K562 (cell line): ENCODE data around the gene KRT38. TPM values are rescaled to one million over a fixed set of nuclear protein-coding genes. Genes with fewer than 3 reads are reported as not detected.

Experiments used
- polyA plus RNA-seq, 8 experiments: library from polyadenylated mRNA; depleted of rRNA in 4 of 8; stranded (reverse) in 5 of 8; unstranded in 3 of 8; fragments of >200 nt; fragmentation: Nextera tagmentation in 2 of 8; fragmentation: Illumina TruSeq in 1 of 8; extraction: Ambion mirVana in 2 of 8; extraction: Trizol in 1 of 8; gene quantifications; 2 replicates each; pipeline versions ENCODE4 v1.2.1 to v1.2.3, GENCODE V29; 2011 to 2014; ENCODE audit warnings: inconsistent platforms in 1 of 8, missing spikeins in 1 of 8
- small RNA-seq: library from RNA; depleted of rRNA; stranded (forward); fragments of <200 nt; gene quantifications from one replicate; pipeline ENCODE3, GENCODE V24; 2014
- total RNA-seq, 7 experiments: library from RNA; depleted of rRNA in 6 of 7; stranded (reverse); fragments of >200 nt in 6 of 7; fragmentation: Illumina TruSeq in 2 of 7; extraction: Trizol in 2 of 7; gene quantifications; 2 replicates each; pipeline versions ENCODE4 v1.2.1 to v1.2.3, GENCODE V29; 2011 to 2021; ENCODE audit warnings: low replicate concordance in 1 of 7

KRT38 gene
- total and polyA plus RNA-seq, 9 of the 15 experiments (the other 6 are each of a cell fraction or from before 2014, with no cell fraction given): not detected

Small RNA genes within 50 kb of the gene (small RNA-seq; reads per million reads assigned to genes)
- 0.29 reads per million for gene RNU2-32P

Other genes starting within 250 kb of the KRT38 start
Only the 7 nearest of the 26 such genes appear.
- not detected in 2 replicates for gene KRT34, start 58.7 kb downstream of the KRT38 start, total RNA-seq (2014; rRNA removed)
- not detected in 2 replicates for gene KRT34, start 58.7 kb downstream of the KRT38 start, total RNA-seq (2014; rRNA removed; fragmentation: Illumina TruSeq; extraction: Trizol)
- not detected in 2 replicates for gene KRT34, start 58.7 kb downstream of the KRT38 start, total RNA-seq (2015; rRNA removed; fragmentation: Illumina TruSeq; extraction: Trizol)
- gene KRT34, start 58.7 kb downstream of the KRT38 start, total RNA-seq (2021): not detected in 2 replicates
- gene KRT34, start 58.7 kb downstream of the KRT38 start, polyA plus RNA-seq (2011; rRNA removed): not detected in 2 replicates
- gene KRT34, start 58.7 kb downstream of the KRT38 start, polyA plus RNA-seq (2014; fragmentation: Illumina TruSeq; extraction: Trizol): not detected in 2 replicates
- gene KRT34, start 58.7 kb downstream of the KRT38 start, polyA plus RNA-seq (2014; fragmentation: Nextera tagmentation; extraction: Ambion mirVana): not detected
- not detected in 2 replicates for gene KRT34, start 58.7 kb downstream of the KRT38 start, polyA plus RNA-seq (2014; rRNA removed)
- not detected in 2 replicates for gene KRT31, start 43.4 kb downstream of the KRT38 start, total RNA-seq (2014; rRNA removed)
- not detected in 2 replicates for gene KRT31, start 43.4 kb downstream of the KRT38 start, total RNA-seq (2014; rRNA removed; fragmentation: Illumina TruSeq; extraction: Trizol)
- gene KRT31, start 43.4 kb downstream of the KRT38 start, total RNA-seq (2015; rRNA removed; fragmentation: Illumina TruSeq; extraction: Trizol): not detected in 2 replicates
- gene KRT31, start 43.4 kb downstream of the KRT38 start, total RNA-seq (2021): not detected in 2 replicates
- not detected in 2 replicates for gene KRT31, start 43.4 kb downstream of the KRT38 start, polyA plus RNA-seq (2011; rRNA removed)
- gene KRT31, start 43.4 kb downstream of the KRT38 start, polyA plus RNA-seq (2014; fragmentation: Illumina TruSeq; extraction: Trizol): not detected in 2 replicates
- gene KRT31, start 43.4 kb downstream of the KRT38 start, polyA plus RNA-seq (2014; fragmentation: Nextera tagmentation; extraction: Ambion mirVana): not detected
- not detected in 2 replicates for gene KRT31, start 43.4 kb downstream of the KRT38 start, polyA plus RNA-seq (2014; rRNA removed)
- not detected in 2 replicates for gene KRT37, start 16.4 kb downstream of the KRT38 start, total RNA-seq (2014; rRNA removed)
- not detected in 2 replicates for gene KRT37, start 16.4 kb downstream of the KRT38 start, total RNA-seq (2014; rRNA removed; fragmentation: Illumina TruSeq; extraction: Trizol)
- gene KRT37, start 16.4 kb downstream of the KRT38 start, total RNA-seq (2015; rRNA removed; fragmentation: Illumina TruSeq; extraction: Trizol): not detected in 2 replicates
- not detected in 2 replicates for gene KRT37, start 16.4 kb downstream of the KRT38 start, total RNA-seq (2021)
- not detected in 2 replicates for gene KRT37, start 16.4 kb downstream of the KRT38 start, polyA plus RNA-seq (2011; rRNA removed)
- not detected in 2 replicates for gene KRT37, start 16.4 kb downstream of the KRT38 start, polyA plus RNA-seq (2014; fragmentation: Illumina TruSeq; extraction: Trizol)
- gene KRT37, start 16.4 kb downstream of the KRT38 start, polyA plus RNA-seq (2014; fragmentation: Nextera tagmentation; extraction: Ambion mirVana): not detected
- not detected in 2 replicates for gene KRT37, start 16.4 kb downstream of the KRT38 start, polyA plus RNA-seq (2014; rRNA removed)
- gene KRT32, start 26.4 kb upstream of the KRT38 start, total RNA-seq (2014; rRNA removed): not detected in 2 replicates
- not detected in 2 replicates for gene KRT32, start 26.4 kb upstream of the KRT38 start, total RNA-seq (2014; rRNA removed; fragmentation: Illumina TruSeq; extraction: Trizol)
- gene KRT32, start 26.4 kb upstream of the KRT38 start, total RNA-seq (2015; rRNA removed; fragmentation: Illumina TruSeq; extraction: Trizol): not detected in 2 replicates
- gene KRT32, start 26.4 kb upstream of the KRT38 start, total RNA-seq (2021): not detected in 2 replicates
- gene KRT32, start 26.4 kb upstream of the KRT38 start, polyA plus RNA-seq (2011; rRNA removed): not detected in 2 replicates
- gene KRT32, start 26.4 kb upstream of the KRT38 start, polyA plus RNA-seq (2014; fragmentation: Illumina TruSeq; extraction: Trizol): not detected in 2 replicates
- not detected for gene KRT32, start 26.4 kb upstream of the KRT38 start, polyA plus RNA-seq (2014; fragmentation: Nextera tagmentation; extraction: Ambion mirVana)
- not detected in 2 replicates for gene KRT32, start 26.4 kb upstream of the KRT38 start, polyA plus RNA-seq (2014; rRNA removed)
- not detected in 2 replicates for gene KRT35, start 40.2 kb upstream of the KRT38 start, total RNA-seq (2014; rRNA removed)
- not detected in 2 replicates for gene KRT35, start 40.2 kb upstream of the KRT38 start, total RNA-seq (2014; rRNA removed; fragmentation: Illumina TruSeq; extraction: Trizol)
- gene KRT35, start 40.2 kb upstream of the KRT38 start, total RNA-seq (2015; rRNA removed; fragmentation: Illumina TruSeq; extraction: Trizol): not detected in 2 replicates
- gene KRT35, start 40.2 kb upstream of the KRT38 start, total RNA-seq (2021): not detected in 2 replicates
- not detected in 2 replicates for gene KRT35, start 40.2 kb upstream of the KRT38 start, polyA plus RNA-seq (2011; rRNA removed)
- gene KRT35, start 40.2 kb upstream of the KRT38 start, polyA plus RNA-seq (2014; fragmentation: Illumina TruSeq; extraction: Trizol): not detected in 2 replicates
- not detected for gene KRT35, start 40.2 kb upstream of the KRT38 start, polyA plus RNA-seq (2014; fragmentation: Nextera tagmentation; extraction: Ambion mirVana)
- not detected in 2 replicates for gene KRT35, start 40.2 kb upstream of the KRT38 start, polyA plus RNA-seq (2014; rRNA removed)
- gene KRT36, start 48.9 kb upstream of the KRT38 start, total RNA-seq (2014; rRNA removed): not detected in 2 replicates
- gene KRT36, start 48.9 kb upstream of the KRT38 start, total RNA-seq (2014; rRNA removed; fragmentation: Illumina TruSeq; extraction: Trizol): not detected in 2 replicates
- gene KRT36, start 48.9 kb upstream of the KRT38 start, total RNA-seq (2015; rRNA removed; fragmentation: Illumina TruSeq; extraction: Trizol): not detected in 2 replicates
- gene KRT36, start 48.9 kb upstream of the KRT38 start, total RNA-seq (2021): not detected in 2 replicates
- 0.04 TPM in 2 replicates for gene KRT36, start 48.9 kb upstream of the KRT38 start, polyA plus RNA-seq (2011; rRNA removed)
- not detected in 2 replicates for gene KRT36, start 48.9 kb upstream of the KRT38 start, polyA plus RNA-seq (2014; fragmentation: Illumina TruSeq; extraction: Trizol)
- not detected for gene KRT36, start 48.9 kb upstream of the KRT38 start, polyA plus RNA-seq (2014; fragmentation: Nextera tagmentation; extraction: Ambion mirVana)
- not detected in 2 replicates for gene KRT36, start 48.9 kb upstream of the KRT38 start, polyA plus RNA-seq (2014; rRNA removed)
- gene KRT13, start 64.6 kb upstream of the KRT38 start, total RNA-seq (2014; rRNA removed): 1.1 TPM in 1 of 2 replicates, not detected in the other
- not detected in 2 replicates for gene KRT13, start 64.6 kb upstream of the KRT38 start, total RNA-seq (2014; rRNA removed; fragmentation: Illumina TruSeq; extraction: Trizol)
- 0.11 TPM in 1 of 2 replicates, not detected in the other for gene KRT13, start 64.6 kb upstream of the KRT38 start, total RNA-seq (2015; rRNA removed; fragmentation: Illumina TruSeq; extraction: Trizol)
- gene KRT13, start 64.6 kb upstream of the KRT38 start, total RNA-seq (2021): 0.22 TPM in 1 of 2 replicates, not detected in the other
- 0.16 and 0.26 TPM in 2 replicates for gene KRT13, start 64.6 kb upstream of the KRT38 start, polyA plus RNA-seq (2011; rRNA removed)
- 0.30 TPM in 1 of 2 replicates, not detected in the other for gene KRT13, start 64.6 kb upstream of the KRT38 start, polyA plus RNA-seq (2014; fragmentation: Illumina TruSeq; extraction: Trizol)
- gene KRT13, start 64.6 kb upstream of the KRT38 start, polyA plus RNA-seq (2014; fragmentation: Nextera tagmentation; extraction: Ambion mirVana): under 1 TPM in 1 of 2 experiments, not detected in 1; 0.13 TPM
- gene KRT13, start 64.6 kb upstream of the KRT38 start, polyA plus RNA-seq (2014; rRNA removed): 0.28 TPM in 1 of 2 replicates, not detected in the other